ENCODE measurements around the gene TNS3. TPM values are rescaled to one million over a fixed set of nuclear protein-coding genes. Genes with fewer than 3 reads are reported as not detected.

The TNS3 gene
- total and polyA plus RNA-seq, 2 donors (not counting 3 experiments of a cell fraction or from before 2014, with no cell fraction given): 10.4 to 45.1 TPM

GRCh38 chr7:47594406-47594805, 12.5 kb upstream of the TNS3 start:
- Histone ChIP-seq H3K4me1 (ENCODE audit: control insufficient read depth, extremely low read depth, insufficient read depth, low read length) (no peaks in the 10 kb centered on the region), H3K4me3 (replicated peaks in 1 of 3; ENCODE audit: insufficient read depth in 1 of 3, low read depth in 1 of 3, low read length in 3 of 3) (no peak overlapping the region), H3K79me2 (ENCODE audit: control insufficient read depth, insufficient read depth, low read length) (no peaks in the 10 kb centered on the region), H3K4me2 (ENCODE audit: insufficient read depth, low read length) (no peak overlapping the region), H4K20me1 (replicated peaks; ENCODE audit: control insufficient read depth, extremely low read depth, insufficient read depth, low read length) (no peaks in the 10 kb centered on the region), H3K9me3 (replicated peaks; ENCODE audit: control insufficient read depth, insufficient read depth, low read length) (no peaks in the 10 kb centered on the region), H3K27ac (ENCODE audit: insufficient read depth, low read depth, low read length) (no peak overlapping the region), H3K9me1 (replicated peaks; ENCODE audit: control insufficient read depth, extremely low read depth, insufficient read depth, low read length) (no peaks in the 10 kb centered on the region), H3K9ac (replicated peaks; ENCODE audit: extremely low read depth, insufficient read depth, low read length) (no peak overlapping the region), H3K36me3 (ENCODE audit: control insufficient read depth in 2 of 2, extremely low read depth in 1 of 2, insufficient read depth in 2 of 2, low read length in 2 of 2) (no peaks in the 10 kb centered on the region), H2AFZ (ENCODE audit: low read depth, low read length) (no peak overlapping the region), H3K27me3 (ENCODE audit: control insufficient read depth in 2 of 2, insufficient read depth in 2 of 2, low read length in 2 of 2) (no peaks in the 10 kb centered on the region)
- TF ChIP-seq GATA2 (IDR thresholded peaks at IDR 0.05; ENCODE audit: insufficient read depth, insufficient read length, low read depth, low read length) (no peak), POLR2A (IDR thresholded peaks at IDR 0.05; ENCODE audit: low read depth, low read length) (no peak), MAX (IDR thresholded peaks at IDR 0.05; ENCODE audit: insufficient read depth, insufficient read length) (no peak), POLR2AphosphoS5 (IDR thresholded peaks at IDR 0.05; ENCODE audit: insufficient read depth, low read depth, low read length) (no peak), EZH2 (IDR thresholded peaks at IDR 0.05; ENCODE audit: borderline replicate concordance, low read depth, low read length, severe bottlenecking) (no peak)
- dilution Hi-C loops (cut with MboI; ENCODE audit: extremely low pct_ligation_motif_present, low sequenced_read_pairs) (no loop called here), intact Hi-C loops (cut with micrococcal nuclease) (no loop called here)
- DNase-seq (ENCODE audit: low read depth, low spot score) (no peak), FAIRE-seq (no peak)
- ChIA-PET CTCF (interaction anchor here (0.6 to 1.2 kb wide), 2 partner anchors 16 to 32 kb away, joined by 3 read pairs; no protein-coding TSS in a partner anchor), POLR2A (no interaction called here)
- no TSS peak for BruUV-seq (replicated peaks)

DNA sequence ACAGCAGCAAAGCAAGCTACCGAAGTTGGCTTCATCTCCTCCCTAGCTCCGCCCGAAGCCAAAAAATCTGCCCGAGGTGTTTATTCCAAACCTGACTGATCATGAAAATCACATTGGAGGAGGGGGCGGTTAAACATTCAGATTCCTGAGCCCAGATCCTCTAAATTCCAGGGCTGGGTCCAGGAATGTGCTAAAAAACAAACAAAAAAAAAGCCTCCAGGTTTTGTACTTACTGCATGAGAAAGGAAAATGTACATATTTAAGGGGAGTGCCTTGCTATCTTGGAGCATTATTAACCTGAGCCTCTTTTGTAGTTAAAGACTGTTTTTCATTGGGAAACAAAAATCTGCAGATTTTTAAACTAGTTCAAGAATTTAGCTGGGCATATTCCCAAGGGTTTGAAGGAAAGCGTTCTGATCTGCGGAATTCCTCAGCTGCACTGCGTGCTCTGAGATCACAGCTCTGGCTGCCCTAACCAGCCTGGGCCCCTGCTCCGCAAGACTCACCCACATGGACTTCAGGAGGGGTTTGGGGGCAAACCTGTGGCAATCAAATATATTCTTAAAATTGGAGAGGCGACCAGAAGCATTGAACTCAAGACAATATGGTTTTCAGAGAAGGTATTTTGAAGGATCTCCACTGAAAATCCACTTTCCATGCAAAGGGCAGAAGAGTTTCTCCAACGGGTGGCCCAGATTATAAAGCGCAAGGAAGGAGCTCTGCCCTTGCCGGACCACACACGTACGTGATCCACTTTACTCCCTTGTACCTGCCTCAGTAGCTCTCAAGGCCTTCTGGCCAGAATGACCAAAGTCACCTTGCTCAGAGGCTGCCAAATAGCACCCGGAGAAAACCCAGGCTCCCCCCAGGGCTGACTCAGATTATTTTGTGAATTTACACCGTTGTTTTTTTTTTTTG, 10.0 kb upstream of the TNS3 start:
- Histone ChIP-seq H3K9me3 (replicated peaks; ENCODE audit: control insufficient read depth, insufficient read depth, low read length) (no peaks in the 10 kb centered on the region), H2AFZ (ENCODE audit: low read depth, low read length) (no peak overlapping the region), H3K27ac (ENCODE audit: insufficient read depth, low read depth, low read length) (no peak overlapping the region), H3K27me3 (ENCODE audit: control insufficient read depth in 2 of 2, insufficient read depth in 2 of 2, low read length in 2 of 2) (no peaks in the 10 kb centered on the region), H3K9me1 (replicated peaks; ENCODE audit: control insufficient read depth, extremely low read depth, insufficient read depth, low read length) (no peaks in the 10 kb centered on the region), H3K36me3 (ENCODE audit: control insufficient read depth in 2 of 2, extremely low read depth in 1 of 2, insufficient read depth in 2 of 2, low read length in 2 of 2) (no peaks in the 10 kb centered on the region), H3K9ac (replicated peaks; ENCODE audit: extremely low read depth, insufficient read depth, low read length) (no peak overlapping the region), H3K79me2 (ENCODE audit: control insufficient read depth, insufficient read depth, low read length) (no peaks in the 10 kb centered on the region), H3K4me2 (ENCODE audit: insufficient read depth, low read length) (no peak overlapping the region), H3K4me1 (ENCODE audit: control insufficient read depth, extremely low read depth, insufficient read depth, low read length) (no peaks in the 10 kb centered on the region), H3K4me3 (replicated peaks in 1 of 3; ENCODE audit: insufficient read depth in 1 of 3, low read depth in 1 of 3, low read length in 3 of 3) (no peak overlapping the region), H4K20me1 (replicated peaks; ENCODE audit: control insufficient read depth, extremely low read depth, insufficient read depth, low read length) (no peaks in the 10 kb centered on the region)
- BruUV-seq (replicated peaks): no TSS peak
- CTCF ChIA-PET: interaction anchor here (1.4 to 3.4 kb wide), 3 partner anchors 10 to 326 kb away, joined by 4 to 10 read pairs (median 4); partner anchors contain the start of gene TNS3
- no peak for TF ChIP-seq MYC (IDR thresholded peaks at IDR 0.05; ENCODE audit: low read depth, low read length)
- DNase-seq (ENCODE audit: low read depth, low spot score): no peak
- no peak for FAIRE-seq
- POLR2A ChIA-PET: no interaction called here
- dilution Hi-C loops (cut with MboI; ENCODE audit: extremely low pct_ligation_motif_present, low sequenced_read_pairs): no loop called here
- intact Hi-C loops (cut with micrococcal nuclease): no loop called here

Data from endothelial cell of umbilical vein (primary cell).